SH-SY5Y (cell line): ENCODE measurements around the gene MAPK9.

Source experiments
- GATA2 ChIP-seq: IDR thresholded peaks from 2 replicates; pipeline ENCODE4 v1.6.1; 2011; ENCODE audit warnings: mild to moderate bottlenecking, low read depth, low read length
- GATA3 ChIP-seq: IDR thresholded peaks from 2 replicates; pipeline ENCODE4 v1.6.1; 2011; ENCODE audit warnings: low read depth, mild to moderate bottlenecking, low read length, moderate library complexity

The MAPK9 gene

DNA sequence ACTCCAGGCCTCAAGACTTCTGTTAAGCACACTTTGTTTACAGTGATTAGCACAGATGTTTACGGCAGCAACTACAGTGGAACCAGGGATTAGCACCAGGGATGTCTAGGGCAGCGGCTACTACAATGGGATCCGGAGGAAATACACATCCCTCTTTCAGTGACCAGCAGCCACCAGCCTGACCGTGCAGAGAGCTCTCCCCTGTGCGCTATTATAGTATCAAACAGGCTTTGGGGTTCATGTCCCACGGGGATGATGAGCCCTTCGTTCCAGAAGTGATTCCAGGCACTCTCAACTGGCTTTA, 39.7 kb upstream of the MAPK9 start:
- TF ChIP-seq GATA2 (no peak), GATA3 (no peak)

DNA sequence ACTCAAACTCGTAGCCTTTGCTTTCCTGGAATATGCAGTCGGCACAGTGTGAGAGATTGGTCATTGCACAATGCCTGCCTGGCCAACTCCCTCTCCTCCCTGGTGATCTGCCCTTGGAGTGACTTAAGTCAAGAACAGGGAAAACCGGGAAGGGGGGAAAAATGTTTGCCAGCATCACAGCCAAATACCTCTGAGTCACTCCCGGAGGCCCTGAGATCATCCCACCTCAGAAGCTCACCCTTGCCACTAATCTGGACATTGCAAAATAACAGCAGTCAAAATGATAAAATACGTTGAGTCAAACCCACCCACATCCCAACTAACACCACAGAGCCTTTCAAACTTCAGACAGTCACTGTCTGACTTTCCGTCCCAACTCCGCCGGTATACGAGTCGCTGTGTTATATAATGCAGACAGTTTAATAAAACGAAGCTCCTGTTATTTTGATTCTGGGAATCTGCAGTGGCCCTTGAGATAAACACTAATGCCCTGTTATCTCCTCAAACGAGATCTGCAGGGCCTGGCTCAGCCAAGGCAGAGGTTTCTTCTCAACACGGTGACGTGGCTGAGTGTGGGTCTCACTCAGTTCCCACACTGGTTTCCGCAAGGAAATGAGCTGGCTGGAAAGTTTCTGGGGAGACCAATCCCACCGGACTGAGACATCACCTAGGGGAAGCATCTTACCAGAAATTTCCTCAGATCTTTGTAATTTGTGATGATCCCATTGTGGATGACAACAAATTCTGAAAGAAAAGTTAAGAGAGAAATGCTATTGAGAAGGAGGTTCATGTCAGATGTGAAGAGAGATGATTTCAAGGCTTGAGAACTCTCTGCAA, 39.1 kb upstream of the MAPK9 start:
- TF ChIP-seq GATA3 (no peak), GATA2 (no peak)

DNA sequence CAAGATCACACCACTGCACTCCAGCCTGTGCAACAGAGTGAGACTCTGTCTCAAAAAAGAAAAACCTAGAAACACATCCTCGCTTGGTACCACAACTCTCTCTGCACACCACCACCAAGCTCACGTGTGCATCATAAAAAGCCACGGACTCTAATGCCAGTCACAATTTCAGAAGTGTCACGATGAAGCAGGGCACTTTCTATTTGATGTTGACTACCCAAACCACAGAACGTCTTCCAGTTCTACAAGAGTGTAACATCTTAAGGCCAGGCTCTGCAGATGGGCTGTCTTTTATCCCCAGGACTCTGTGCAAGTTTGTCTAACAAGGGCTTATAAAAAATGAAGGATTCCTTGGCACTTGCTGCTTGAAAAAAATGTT, 38.4 kb upstream of the MAPK9 start:
- TF ChIP-seq GATA3: no peak
- TF ChIP-seq GATA2: no peak

DNA sequence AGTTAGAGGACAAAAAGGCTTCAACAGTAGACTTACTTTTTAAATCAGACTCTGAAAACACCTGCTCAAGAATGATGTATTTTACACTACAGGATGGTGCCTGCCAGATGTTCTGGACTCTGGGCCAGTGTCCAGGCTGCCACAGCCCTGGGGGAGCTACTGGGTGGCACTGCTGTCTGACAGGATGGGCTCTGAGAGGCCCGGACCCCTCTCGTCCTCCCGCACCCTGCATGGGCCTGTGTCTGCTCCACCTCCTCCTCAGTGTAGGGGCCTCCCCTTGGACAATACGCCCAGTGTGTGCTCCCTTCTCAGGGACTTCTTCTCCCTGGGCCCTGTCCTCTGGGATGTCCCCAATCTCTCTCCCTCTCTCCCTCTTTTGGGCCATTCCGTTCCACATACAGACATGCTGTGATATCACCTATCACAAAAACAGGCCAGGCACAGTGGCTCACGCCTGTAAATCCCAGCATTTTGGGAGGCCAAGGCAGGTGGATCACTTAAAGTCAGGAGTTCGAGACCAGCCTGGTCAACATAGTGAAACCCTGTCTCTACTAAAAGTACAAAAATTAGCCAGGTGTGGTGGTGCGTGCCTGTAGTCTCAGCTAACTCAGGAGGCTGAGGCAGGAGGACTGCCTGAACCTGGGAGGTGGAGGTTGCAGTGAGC, 37.9 kb upstream of the MAPK9 start:
- TF ChIP-seq GATA3 (no peak), GATA2 (no peak)

DNA sequence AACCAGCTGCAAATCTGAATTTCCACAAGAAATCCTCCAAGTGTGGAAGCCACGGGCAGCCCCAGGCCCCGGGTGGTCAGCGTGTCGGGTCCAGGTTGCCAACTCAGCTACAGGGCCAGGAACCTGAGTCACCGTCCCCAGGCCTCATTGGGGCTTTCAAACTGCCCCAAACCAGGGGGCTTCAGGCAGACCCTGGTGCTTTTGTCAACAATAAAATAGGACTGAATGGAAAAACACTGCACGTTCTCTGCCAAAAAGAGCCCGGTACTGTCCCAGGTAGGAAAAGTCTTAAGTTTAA, 37.2 kb upstream of the MAPK9 start:
- no peak for TF ChIP-seq GATA3
- TF ChIP-seq GATA2: no peak

DNA sequence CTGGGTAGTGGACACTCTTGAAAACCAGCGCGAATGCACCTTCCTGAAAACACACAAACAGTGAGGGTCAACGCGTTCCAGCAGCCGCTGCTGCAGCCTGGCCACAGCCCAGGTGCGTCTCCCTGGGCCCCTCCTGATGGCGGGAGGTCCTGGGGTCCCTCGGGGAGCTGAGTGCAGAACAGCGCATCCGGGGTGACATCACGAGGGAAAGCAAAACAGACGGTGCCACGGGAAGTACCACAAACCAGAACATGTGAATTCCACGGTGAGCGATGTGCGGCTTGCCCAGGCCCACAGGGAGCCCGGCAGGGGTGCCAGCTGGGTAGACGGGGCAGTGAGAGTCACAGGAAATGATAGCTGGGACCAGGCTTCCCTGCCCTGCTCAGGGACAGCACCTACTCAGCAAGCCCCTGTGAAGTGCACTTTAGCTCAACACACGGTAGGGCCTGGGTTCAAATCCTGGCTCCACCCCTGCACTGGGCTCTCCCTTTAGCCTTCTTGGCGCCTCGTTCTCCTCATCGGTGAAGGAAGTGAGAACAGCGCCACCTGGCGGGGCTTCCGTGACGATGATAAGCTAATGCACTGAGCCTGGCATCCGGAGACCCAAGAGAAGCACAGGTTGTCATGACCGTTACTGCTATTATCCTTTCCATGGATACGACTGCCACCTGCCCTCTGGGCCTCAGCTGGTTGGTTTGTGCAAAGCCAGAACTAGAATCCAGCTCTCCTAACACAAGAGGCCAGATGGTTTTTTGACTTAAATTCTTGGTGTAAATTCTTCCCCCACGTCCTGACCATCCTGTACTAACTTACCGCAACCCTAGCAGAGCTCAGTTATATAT, 36.6 kb upstream of the MAPK9 start:
- no peak for TF ChIP-seq GATA3
- no peak for TF ChIP-seq GATA2

DNA sequence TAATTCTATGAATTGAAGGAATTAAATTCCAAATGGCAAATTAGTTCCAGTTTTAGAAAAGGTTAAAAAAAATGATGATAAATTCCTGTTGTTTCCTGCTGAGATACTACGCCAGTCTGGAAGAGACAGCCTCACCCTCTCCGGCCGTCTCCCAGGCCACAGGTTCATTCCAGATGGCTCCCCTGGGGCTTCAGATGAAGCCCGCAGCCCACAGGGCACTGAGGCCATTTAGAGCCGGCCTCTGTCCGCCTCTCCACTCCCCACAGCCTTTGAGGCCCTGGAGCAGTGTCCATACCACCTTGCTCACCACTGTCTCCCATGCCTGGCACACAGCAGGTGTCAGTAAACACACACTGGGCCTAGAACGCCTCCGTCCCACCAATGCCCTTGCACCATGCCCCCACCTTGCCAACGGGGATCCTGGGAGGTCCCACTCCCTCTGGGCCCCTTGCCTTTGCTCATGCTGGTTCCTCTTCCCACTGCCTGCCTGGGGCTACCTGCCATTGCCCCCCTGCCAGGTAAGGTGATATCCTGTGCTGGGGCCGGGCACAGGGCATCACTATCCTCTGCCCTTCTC, 35.2 kb upstream of the MAPK9 start:
- TF ChIP-seq GATA2: no peak
- TF ChIP-seq GATA3: no peak

DNA sequence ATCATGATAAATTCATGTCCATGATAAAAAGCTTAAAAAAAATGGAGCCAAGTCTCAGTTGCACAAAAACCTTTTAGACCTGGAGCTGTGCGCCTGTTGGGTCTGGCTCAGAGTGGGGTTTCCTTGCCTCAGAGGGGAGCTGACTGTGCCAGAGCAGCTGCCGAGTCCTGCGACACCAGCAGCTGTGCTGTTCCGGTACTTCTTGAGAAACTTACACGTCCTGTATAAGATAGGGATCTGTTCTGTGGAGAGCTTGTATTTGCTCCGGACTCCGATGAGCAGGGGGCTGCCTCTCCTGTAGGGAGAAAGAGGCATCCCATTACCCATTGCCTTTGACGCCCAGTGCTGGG, 32.7 kb upstream of the MAPK9 start:
- TF ChIP-seq GATA2: no peak
- TF ChIP-seq GATA3: no peak

DNA sequence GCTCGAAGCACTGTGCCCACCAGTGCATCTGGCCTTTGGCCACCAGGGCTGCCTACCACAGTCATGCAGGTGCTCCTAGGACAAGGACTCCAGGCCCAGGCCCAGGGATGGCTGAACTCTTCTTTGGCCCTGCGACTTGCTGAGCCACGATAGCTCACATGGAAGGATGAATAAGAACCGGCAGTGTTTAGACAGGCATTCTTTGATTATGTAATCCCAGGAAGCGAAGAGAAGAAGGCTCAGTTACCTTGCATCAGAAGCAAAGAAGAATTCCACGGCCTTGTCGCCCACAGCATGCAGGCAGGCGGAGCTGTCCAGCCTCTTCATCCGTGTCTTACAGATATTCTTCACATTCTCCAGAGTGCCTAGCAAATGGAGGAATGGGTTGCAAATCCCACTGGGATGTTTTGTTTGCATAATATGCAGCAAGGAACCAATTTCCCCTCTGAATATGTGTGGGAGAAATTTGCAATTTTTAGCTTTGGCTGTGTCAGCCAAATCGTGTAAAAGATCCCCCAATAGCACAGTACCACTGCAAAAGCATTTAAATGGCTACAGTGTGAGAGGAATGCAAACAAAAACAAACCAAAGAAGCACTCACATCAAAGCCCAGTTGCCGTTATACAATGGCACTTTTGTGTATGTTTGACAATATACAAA, 32.2 kb upstream of the MAPK9 start:
- TF ChIP-seq GATA3 (no peak), GATA2 (no peak)

DNA sequence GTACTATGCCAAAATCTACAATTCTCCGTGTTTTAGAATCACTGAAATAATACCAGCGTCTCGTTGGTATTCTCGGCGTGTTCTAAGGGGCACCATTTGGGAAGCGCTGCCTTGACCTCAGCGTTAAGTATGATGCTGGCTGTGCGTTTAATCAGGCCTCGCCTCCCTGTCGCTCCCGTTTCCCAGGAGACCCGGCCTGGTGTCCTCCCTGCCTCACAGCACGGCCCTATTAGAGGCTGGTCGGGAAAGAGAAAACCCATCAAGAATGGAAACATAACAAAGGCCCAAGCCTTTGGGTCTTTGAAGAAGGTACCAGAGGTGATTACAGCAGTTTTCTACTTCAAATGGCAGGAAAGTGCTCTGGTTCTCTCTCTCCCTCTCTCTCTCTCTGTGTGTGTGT, 31.3 kb upstream of the MAPK9 start:
- TF ChIP-seq GATA3 (no peak), GATA2 (no peak)

DNA sequence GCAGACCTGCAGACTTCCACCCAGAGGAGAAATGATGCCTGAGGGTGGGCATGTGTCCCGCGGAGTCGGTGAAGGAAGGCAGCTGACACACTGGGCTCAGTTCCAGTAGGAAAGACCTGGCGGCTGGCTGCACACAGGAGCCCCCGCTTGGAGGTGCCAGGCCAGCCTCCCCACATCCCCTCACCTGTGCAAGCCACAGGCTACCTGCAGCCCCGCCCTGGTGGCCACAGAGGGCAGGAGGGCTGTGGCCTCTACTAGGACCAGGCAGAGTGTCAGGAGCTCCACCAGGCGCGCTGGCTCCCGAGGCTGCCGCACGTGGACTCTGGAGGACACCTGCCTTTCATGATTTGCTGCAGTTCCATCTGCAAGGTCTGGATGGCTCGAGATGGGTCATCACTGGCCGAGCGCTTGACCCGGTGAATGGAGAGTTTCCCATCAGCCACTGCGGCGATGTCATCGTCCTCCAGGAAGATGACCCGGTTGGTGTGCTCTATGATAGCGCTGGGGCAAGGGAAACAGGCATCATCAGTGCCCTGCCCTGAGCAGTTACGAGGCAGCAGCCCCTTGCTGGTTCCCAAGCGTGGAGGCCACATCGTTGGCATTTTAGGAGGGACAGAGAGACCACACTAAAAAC, 26.7 kb upstream of the MAPK9 start:
- TF ChIP-seq GATA2 (no peak), GATA3 (no peak)

DNA sequence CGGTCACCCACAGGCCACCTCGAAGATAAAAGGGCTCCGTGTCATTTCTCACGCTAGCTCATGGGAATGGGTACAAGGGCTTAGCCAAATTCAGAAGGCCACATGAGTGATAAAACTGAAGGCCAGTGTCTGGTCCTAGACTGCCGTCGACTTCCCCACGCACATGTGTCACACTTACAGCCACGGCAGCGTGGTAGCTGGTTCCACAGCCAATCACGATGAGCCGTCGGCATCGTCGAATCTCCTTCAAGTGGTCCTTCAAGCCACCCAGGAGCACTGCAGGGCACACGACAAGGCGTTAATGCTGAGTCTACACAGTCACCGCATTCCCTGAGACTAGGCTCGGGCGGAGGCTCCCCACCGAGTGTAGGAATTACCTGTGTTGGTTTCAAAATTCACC, 24.7 kb upstream of the MAPK9 start:
- TF ChIP-seq GATA2: no peak
- TF ChIP-seq GATA3: no peak

DNA sequence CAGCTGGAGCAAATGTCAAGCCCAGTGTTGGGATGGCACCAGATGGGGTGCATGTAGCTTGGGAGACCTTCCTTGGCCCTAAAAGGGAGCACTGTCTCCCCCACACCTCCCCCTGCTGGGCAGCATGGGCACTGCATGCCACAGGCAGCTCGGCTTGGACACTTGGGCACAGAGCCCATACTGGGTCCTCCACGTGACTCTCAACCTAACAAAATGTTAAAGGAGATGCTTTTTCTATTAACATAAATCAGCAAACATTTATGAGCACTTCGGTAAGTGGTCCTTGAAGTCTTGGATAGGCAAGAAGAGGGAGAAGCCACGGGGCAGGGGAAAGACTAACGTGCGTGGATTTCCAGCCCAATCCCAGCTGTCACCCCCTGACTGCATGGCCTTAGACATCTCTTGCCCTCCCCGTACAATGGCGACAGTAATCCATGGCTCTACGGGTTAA, 23.9 kb upstream of the MAPK9 start:
- TF ChIP-seq GATA3 (no peak), GATA2 (no peak)
